GM12878 (cell line): ENCODE data around the gene FGGY. TPM values are rescaled to one million over a fixed set of nuclear protein-coding genes. Genes with fewer than 3 reads are reported as not detected.

Experiments
- ATAC-seq: fragments of 200-7000 bp; cut with Tn5 transposase; 3 replicates; pipeline ENCODE4 v1.9.1; 2020; ENCODE audit warnings: mild to moderate bottlenecking, moderate library complexity
- BruUV-seq: library from RNA; stranded (reverse); fragments of 400-500 nt; replicated peaks from 2 replicates; lab custom pipeline; 2021; lab: Mats Ljungman, UMichigan
- CTCF ChIA-PET: fragments of 300-600 bp; sonication (Branson Sonifier 250); formaldehyde crosslinking; extraction: SDS; loops from one replicate; lab custom pipeline; 2021; ENCODE audit warnings: inconsistent platforms; lab: Yijun Ruan, JAX
- POLR2A ChIA-PET: fragments of 350-600 bp; formaldehyde crosslinking; extraction: SDS; loops from one replicate; lab custom pipeline; 2021; ENCODE audit warnings: inconsistent platforms; lab: Charles Lee
- RAD21 ChIA-PET: fragments of 300-600 bp; sonication (Branson Sonifier 250); formaldehyde crosslinking; loops from one replicate; lab custom pipeline; 2023; ENCODE audit warnings: antibody characterized with exemption; ENCODE audit not compliant: unreplicated experiment; lab: Charles Lee
- SMC1A ChIA-PET: fragments of 300-600 bp; sonication (Branson Sonifier 250); formaldehyde crosslinking; loops from one replicate; lab custom pipeline; 2023; ENCODE audit not compliant: unreplicated experiment, uncharacterized antibody; lab: Charles Lee
- DNase-seq: peaks from one replicate; pipeline ENCODE4 v3.0.0-alpha.2; 2011; ENCODE audit warnings: low read depth, low spot score
- FAIRE-seq: peaks from 3 replicates; lab custom pipeline; 2011; peaks lifted over from hg19 to GRCh38; lab: Jason Lieb, UNC
- H2AFZ ChIP-seq: 2 replicates; pipeline ENCODE4 v1.6.0; 2011; ENCODE audit warnings: low read depth, low read length, control low read depth; ENCODE audit not compliant: control insufficient read depth
- H3K27ac ChIP-seq: 2 replicates; pipeline ENCODE4 v1.5.1; 2011; ENCODE audit warnings: control low read depth; ENCODE audit not compliant: control insufficient read depth, insufficient read depth
- H3K27me3 ChIP-seq, 2 experiments: replicated peaks in 1 of 2; 2 replicates each; pipeline versions ENCODE4 v1.6.0 to v1.6.1; 2011; ENCODE audit warnings: low read length in 1 of 2; ENCODE audit not compliant: control insufficient read depth in 2 of 2, insufficient read depth in 2 of 2
- H3K36me3 ChIP-seq, 2 experiments: 2 replicates each; pipeline ENCODE4 v1.5.1; 2011; ENCODE audit warnings: low read length in 1 of 2; ENCODE audit not compliant: control insufficient read depth in 2 of 2, insufficient read depth in 2 of 2
- H3K4me1 ChIP-seq: 2 replicates; pipeline ENCODE4 v1.6.1; 2011; ENCODE audit warnings: mild to moderate bottlenecking, low read length, moderate library complexity, mixed read lengths; ENCODE audit not compliant: control insufficient read depth, insufficient read depth
- H3K4me2 ChIP-seq: 2 replicates; pipeline ENCODE4 v1.6.0; 2011; ENCODE audit warnings: control low read depth; ENCODE audit not compliant: control insufficient read depth, insufficient read depth
- H3K4me3 ChIP-seq: fragments of 200-600 bp; sonication (generic); 2 replicates; pipeline ENCODE4 v1.5.1; 2016
- H3K79me2 ChIP-seq: 2 replicates; pipeline ENCODE4 v1.6.0; 2011; ENCODE audit warnings: low read length; ENCODE audit not compliant: control insufficient read depth, insufficient read depth
- H3K9ac ChIP-seq: 2 replicates; pipeline ENCODE4 v1.8.0; 2011; ENCODE audit warnings: low read length, control low read depth, mixed read lengths; ENCODE audit not compliant: control insufficient read depth, insufficient read depth
- H3K9me3 ChIP-seq: replicated peaks from 3 replicates; pipeline ENCODE4 v1.5.1; 2011; ENCODE audit warnings: mild to moderate bottlenecking, low read length; ENCODE audit not compliant: control insufficient read depth, insufficient read depth
- H4K20me1 ChIP-seq: 2 replicates; pipeline ENCODE4 v1.6.0; 2011; ENCODE audit not compliant: control insufficient read depth, insufficient read depth
- ATF3 ChIP-seq: IDR thresholded peaks from 2 replicates; pipeline ENCODE4 v1.6.1; 2011; ENCODE audit warnings: low read depth, mild to moderate bottlenecking, low read length, moderate library complexity, borderline replicate concordance; ENCODE audit errors: extremely low read depth
- CBX3 ChIP-seq: fragments of 200-600 bp; sonication (generic); IDR thresholded peaks from 2 replicates; pipeline ENCODE4 v1.6.1; 2016; ENCODE audit warnings: low read depth, borderline replicate concordance
- E2F4 ChIP-seq: IDR thresholded peaks from 2 replicates; pipeline ENCODE4 v1.6.1; 2012; ENCODE audit warnings: low read depth, low read length, improper control_type of control experiment
- EP300 ChIP-seq, 2 experiments: fragments of 150-350 bp in 1 of 2; IDR thresholded peaks; 2 replicates each; pipeline ENCODE4 v1.6.1; 2011 to 2012; ENCODE audit warnings: low read depth in 2 of 2, low read length in 2 of 2, borderline replicate concordance in 1 of 2, improper control_type of control experiment in 1 of 2, inconsistent platforms in 1 of 2; ENCODE audit not compliant: control insufficient read depth in 1 of 2
- GATAD2B ChIP-seq: fragments of 450-650 bp; conservative IDR thresholded peaks from 2 replicates; pipeline ENCODE4 v1.6.1; 2017; ENCODE audit warnings: low read depth, mild to moderate bottlenecking, moderate library complexity
- PBX3 ChIP-seq: IDR thresholded peaks from 2 replicates; pipeline ENCODE4 v1.6.1; 2011; ENCODE audit warnings: mild to moderate bottlenecking, low read depth, low read length, moderate library complexity; ENCODE audit not compliant: insufficient replicate concordance
- PKNOX1 ChIP-seq: fragments of 450-650 bp; IDR thresholded peaks from 2 replicates; pipeline ENCODE4 v1.6.1; 2016; ENCODE audit warnings: mild to moderate bottlenecking
- RAD51 ChIP-seq: fragments of 450-650 bp; IDR thresholded peaks from 2 replicates; pipeline ENCODE4 v1.6.1; 2016; ENCODE audit warnings: moderate library complexity, mild to moderate bottlenecking, inconsistent platforms
- RCOR1 ChIP-seq: conservative IDR thresholded peaks from 2 replicates; pipeline ENCODE4 v1.6.1; 2012; ENCODE audit warnings: low read depth, low read length, improper control_type of control experiment
- SPI1 ChIP-seq: IDR thresholded peaks from 2 replicates; pipeline ENCODE4 v1.6.1; 2011; ENCODE audit warnings: low read depth, mild to moderate bottlenecking, low read length, moderate library complexity, borderline replicate concordance; ENCODE audit not compliant: insufficient read depth
- SREBF1 ChIP-seq: IDR thresholded peaks from 2 replicates; pipeline ENCODE4 v1.6.1; 2012; ENCODE audit warnings: mild to moderate bottlenecking, low read length
- SREBF2 ChIP-seq: IDR thresholded peaks from 2 replicates; pipeline ENCODE4 v1.6.1; 2012; ENCODE audit warnings: mild to moderate bottlenecking, low read length
- USF1 ChIP-seq: IDR thresholded peaks from 2 replicates; pipeline ENCODE4 v1.6.1; 2011; ENCODE audit warnings: borderline replicate concordance, low read depth, mild to moderate bottlenecking, moderate library complexity, mixed read lengths, low read length; ENCODE audit not compliant: insufficient read depth; ENCODE audit errors: extremely low read length
- YBX1 ChIP-seq: fragments of 450-650 bp; IDR thresholded peaks from 2 replicates; pipeline ENCODE4 v1.6.1; 2016; ENCODE audit warnings: antibody characterized with exemption
- ZBED1 ChIP-seq: IDR thresholded peaks from 2 replicates; pipeline ENCODE4 v1.6.1; 2016; ENCODE audit warnings: borderline replicate concordance
- ZBTB33 ChIP-seq: fragments of 450-650 bp; IDR thresholded peaks from 2 replicates; pipeline ENCODE4 v1.6.1; 2017; ENCODE audit warnings: mild to moderate bottlenecking
- WGBS: methylation state at CpG from one replicate; pipeline ENCODE4 v1.1.6; 2016; ENCODE audit warnings: low lambda C conversion rate; ENCODE audit not compliant: insufficient replicate concordance, insufficient coverage; ENCODE audit errors: missing lambda C conversion rate; 5-methylcytosine and 5-hydroxymethylcytosine counted together
- in situ Hi-C: fragments of 300-500 bp; cut with MboI; formaldehyde crosslinking; loops from 9 replicates; pipeline ENCODE4 v1.14.3; 2018; ENCODE audit warnings: mixed read lengths
- intact Hi-C: fragments of 100-400 bp; cut with micrococcal nuclease; formaldehyde crosslinking; loops from one replicate; pipeline ENCODE4 v1.14.2; 2022; ENCODE audit not compliant: unreplicated experiment
- polyA plus RNA-seq, 11 experiments: library from polyadenylated mRNA; depleted of rRNA in 4 of 11; unstranded in 6 of 11; stranded (reverse) in 5 of 11; fragments of >200 nt; fragmentation: Nextera tagmentation in 4 of 11; fragmentation: Illumina TruSeq in 1 of 11; extraction: Ambion mirVana in 4 of 11; extraction: Trizol in 1 of 11; gene quantifications; 1 replicate in 1 of 11; 2 replicates in 10 of 11; pipeline versions ENCODE4 v1.2.1 to v1.2.3, GENCODE V29; 2011 to 2016; ENCODE audit warnings: inconsistent platforms in 2 of 11, missing spikeins in 2 of 11, low read depth in 1 of 11
- total RNA-seq, 4 experiments: library from RNA; depleted of rRNA in 3 of 4; stranded (reverse); fragments of >200 nt in 3 of 4; fragmentation: Illumina TruSeq in 1 of 4; extraction: Trizol in 1 of 4; gene quantifications; 2 replicates each; pipeline versions ENCODE4 v1.2.1 to v1.2.3, GENCODE V29; 2013 to 2021

FGGY gene
- total and polyA plus RNA-seq, 10 of the 15 experiments (the other 5 are each of a cell fraction or from before 2014, with no cell fraction given) = 6.2 to 11.9 (median 7.5) TPM

- POLR2A ChIA-PET = no interaction called here
- no peaks in the 10 kb centered on the region for H3K9me3 ChIP-seq
- no peaks in the 10 kb centered on the region for H3K79me2 ChIP-seq
- RAD21 ChIA-PET = no interaction called here
- CTCF ChIA-PET = no interaction called here
- ATAC-seq (no peak), FAIRE-seq (no peak), DNase-seq (no peak)
- no peaks in the 10 kb centered on the region for H3K27me3 ChIP-seq
- no peak overlapping the region for H3K9ac ChIP-seq
- WGBS = 83% methylated on average over 2 of the region's 2 CpGs
- no peak overlapping the region for H3K4me2 ChIP-seq
- BruUV-seq = no TSS peak
- H3K27ac ChIP-seq = no peak overlapping the region
- H3K4me1 ChIP-seq = peaks cover 9% of the 10 kb centered on the region
- in situ Hi-C loops = no loop called here
- no peaks in the 10 kb centered on the region; a peak in 1 of 4 replicates for H3K36me3 ChIP-seq
- intact Hi-C loops = no loop called here
- H2AFZ ChIP-seq = no peak overlapping the region
- SMC1A ChIA-PET = no interaction called here
- no peak overlapping the region for H3K4me3 ChIP-seq
- no peaks in the 10 kb centered on the region for H4K20me1 ChIP-seq
- TF ChIP-seq RCOR1 (no peak), ZBTB33 (no peak), ATF3 (no peak), EP300 (IDR thresholded peaks at IDR 0.05; ENCODE audit: borderline replicate concordance in 1 of 2, control insufficient read depth in 1 of 2, low read depth in 2 of 2, low read length in 2 of 2) (no peak), USF1 (no peak), SPI1 (no peak), SREBF2 (no peak), PBX3 (no peak), E2F4 (no peak), ZBED1 (no peak), GATAD2B (no peak), PKNOX1 (no peak), YBX1 (no peak), CBX3 (no peak), SREBF1 (no peak), RAD51 (no peak)
Observed at GRCh38 chr1:59478822-59479221, 181.9 kb downstream of the FGGY start.
